Effector memory CD4-positive, alpha-beta T cell (primary cell): Measurements from ENCODE around the gene CCDC6.
"Not testable (repeated sequence)": the region's sequence is repeated elsewhere in the genome, so short reads cannot be mapped to it uniquely, and the experiment has no call there.

ENCODE experiments used
- DNase-seq, 3 donors: peaks; one replicate each; pipeline ENCODE4 v3.0.0-alpha.2; 2020
- H3K27ac ChIP-seq: 2 replicates; pipeline ENCODE4 v1.7.0; 2013; ENCODE audit warnings: mild to moderate bottlenecking, low read length, moderate library complexity; ENCODE audit not compliant: insufficient read depth, poor library complexity, severe bottlenecking
- H3K27me3 ChIP-seq: replicated peaks from 2 replicates; pipeline ENCODE4 v1.7.0; 2013; ENCODE audit warnings: mild to moderate bottlenecking, low read length; ENCODE audit not compliant: insufficient read depth, control insufficient read depth, poor library complexity, severe bottlenecking
- H3K36me3 ChIP-seq: 2 replicates; pipeline ENCODE4 v1.7.0; 2013; ENCODE audit warnings: mild to moderate bottlenecking, low read length, moderate library complexity; ENCODE audit not compliant: control insufficient read depth, insufficient read depth
- H3K4me1 ChIP-seq: 2 replicates; pipeline ENCODE4 v1.7.0; 2013; ENCODE audit warnings: low read length, mild to moderate bottlenecking; ENCODE audit not compliant: control insufficient read depth, insufficient read depth, poor library complexity, severe bottlenecking
- H3K4me3 ChIP-seq: 2 replicates; pipeline ENCODE4 v1.7.0; 2013; ENCODE audit warnings: low read length, low read depth, mild to moderate bottlenecking; ENCODE audit not compliant: insufficient read depth, poor library complexity, severe bottlenecking
- H3K9me3 ChIP-seq: 2 replicates; pipeline ENCODE4 v1.7.0; 2013; ENCODE audit warnings: mild to moderate bottlenecking, low read length, moderate library complexity; ENCODE audit not compliant: control insufficient read depth

Gene CCDC6

DNA sequence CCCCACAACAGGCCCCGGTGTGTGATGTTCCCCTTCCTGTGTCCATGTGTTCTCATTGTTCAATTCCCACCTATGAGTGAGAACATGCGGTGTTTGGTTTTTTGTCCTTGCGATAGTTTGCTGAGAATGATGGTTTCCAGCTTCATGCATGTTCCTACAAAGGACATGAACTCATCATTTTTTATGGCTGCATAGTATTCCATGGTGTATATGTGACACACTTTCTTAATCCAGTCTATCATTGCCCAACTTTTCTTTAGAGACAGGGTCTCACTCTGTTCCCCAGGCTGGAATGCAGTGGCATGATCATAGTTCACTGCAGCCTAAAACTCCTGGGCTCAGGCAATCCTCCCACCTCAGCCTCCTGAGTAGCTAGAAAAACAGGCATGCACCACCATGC lies 120.9 kb downstream of the CCDC6 start:
- not testable (repeated sequence) for DNase-seq, H3K27ac ChIP-seq, H3K9me3 ChIP-seq, H3K4me1 ChIP-seq, H3K36me3 ChIP-seq, H3K4me3 ChIP-seq, H3K27me3 ChIP-seq

- no peak for DNase-seq
- Histone ChIP-seq H3K27ac (no peak overlapping the region), H3K4me3 (no peak overlapping the region), H3K9me3 (no peaks in the 10 kb centered on the region), H3K4me1 (no peaks in the 10 kb centered on the region), H3K27me3 (no peaks in the 10 kb centered on the region), H3K36me3 (no peaks in the 10 kb centered on the region)
These were observed 124.8 kb downstream of the CCDC6 start for GRCh38 chr10:59781511-59781910.

DNA sequence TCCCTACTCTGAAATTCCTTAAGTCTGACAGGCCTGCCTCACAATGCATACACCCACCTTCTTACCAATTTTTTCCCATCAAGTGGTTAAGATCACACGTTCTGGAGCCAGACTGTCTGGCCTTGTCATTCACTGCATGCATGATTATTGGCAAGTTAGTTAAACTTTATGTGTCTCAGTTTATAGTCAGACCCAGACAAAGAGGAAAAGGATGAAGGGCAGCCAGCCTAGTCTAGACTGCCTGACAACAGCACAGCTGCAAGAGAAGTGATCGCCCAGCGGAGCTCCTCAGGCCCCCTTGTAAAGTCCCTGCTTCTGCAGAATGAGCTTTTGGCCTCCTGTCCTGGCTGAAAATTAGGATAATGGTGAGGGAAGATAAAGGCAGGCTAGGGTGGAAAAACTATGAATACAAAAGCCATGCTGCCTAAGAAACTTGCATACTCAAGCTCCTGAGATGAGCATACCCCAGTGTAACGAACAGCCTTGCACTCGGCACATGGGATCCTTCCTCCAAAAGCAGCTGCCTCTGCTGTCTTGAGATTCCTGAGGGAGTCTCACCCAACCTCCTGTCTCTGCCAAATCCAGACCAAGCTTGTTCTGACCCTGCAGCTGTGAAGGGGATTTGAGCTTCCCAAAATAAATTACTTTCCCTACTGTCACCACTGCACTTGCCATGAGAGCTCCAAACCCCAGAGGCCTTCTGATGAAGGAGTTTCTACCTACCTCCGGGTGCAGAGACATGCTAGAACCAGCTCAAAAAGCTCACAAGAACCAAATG lies 126.4 kb downstream of the CCDC6 start:
- H3K36me3 ChIP-seq: no peaks in the 10 kb centered on the region
- no peak overlapping the region for H3K27ac ChIP-seq
- no peaks in the 10 kb centered on the region for H3K4me1 ChIP-seq
- no peak overlapping the region for H3K4me3 ChIP-seq
- H3K27me3 ChIP-seq: no peaks in the 10 kb centered on the region
- no peaks in the 10 kb centered on the region for H3K9me3 ChIP-seq
- no peak for DNase-seq

DNA sequence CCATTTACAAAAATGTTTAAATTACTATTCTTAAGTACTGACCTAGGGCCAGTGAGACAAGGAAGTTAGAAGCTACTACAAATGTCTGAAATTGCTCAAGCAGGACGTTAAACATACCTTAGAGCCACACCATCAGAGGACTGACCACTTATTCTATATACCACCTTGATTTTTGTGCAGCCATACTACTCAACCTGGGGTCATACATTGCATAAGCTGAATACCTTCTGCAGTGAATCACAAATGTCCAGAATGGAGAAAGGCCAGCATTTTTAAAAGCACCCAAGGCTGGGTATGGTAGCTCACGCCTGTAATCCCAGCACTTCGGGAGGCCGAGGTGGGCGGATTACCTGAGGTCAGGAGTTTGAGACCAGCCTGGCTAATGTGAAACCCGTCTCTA lies 131.9 kb downstream of the CCDC6 start:
- Histone ChIP-seq H3K27ac (no peak overlapping the region), H3K4me1 (no peaks in the 10 kb centered on the region), H3K36me3 (no peaks in the 10 kb centered on the region), H3K9me3 (no peaks in the 10 kb centered on the region), H3K27me3 (no peaks in the 10 kb centered on the region), H3K4me3 (no peak overlapping the region)
- DNase-seq: no peak

- no peaks in the 10 kb centered on the region for H3K9me3 ChIP-seq
- no peak for DNase-seq
- no peak overlapping the region for H3K4me3 ChIP-seq
These were observed 133.3 kb downstream of the CCDC6 start for GRCh38 chr10:59773088-59773487.

DNA sequence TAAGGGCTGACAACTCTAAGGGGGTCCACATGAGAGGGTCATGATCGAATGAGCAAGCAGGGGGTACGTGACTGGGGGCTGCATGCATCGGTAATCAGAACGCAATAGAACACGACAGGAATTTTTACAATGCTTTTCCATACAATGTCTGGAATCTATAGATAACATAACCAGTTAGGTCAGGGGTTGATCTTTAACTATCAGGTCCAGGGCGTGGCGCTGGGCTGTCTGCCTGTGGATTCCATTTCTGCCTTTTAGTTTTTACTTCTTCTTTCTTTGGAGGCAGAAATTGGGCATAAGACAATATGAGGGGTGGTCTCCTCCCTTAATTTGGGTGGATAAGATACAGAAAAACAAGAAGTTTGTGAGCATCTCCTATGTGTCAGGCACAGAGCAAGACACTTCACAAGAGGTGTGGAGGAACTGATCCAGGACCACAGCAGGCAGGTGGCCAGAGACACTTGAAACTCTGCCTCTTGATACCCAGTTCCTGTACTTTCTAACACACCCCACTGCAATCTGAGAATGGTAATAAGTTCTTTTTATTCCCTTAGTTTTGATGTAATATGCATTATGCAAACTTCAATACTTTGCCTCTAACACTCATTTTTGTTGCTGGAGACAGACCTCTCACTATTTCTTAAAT lies 135.1 kb downstream of the CCDC6 start:
- Histone ChIP-seq H3K27me3 (no peaks in the 10 kb centered on the region), H3K36me3 (no peaks in the 10 kb centered on the region), H3K4me3 (no peak overlapping the region), H3K4me1 (no peaks in the 10 kb centered on the region), H3K27ac (no peak overlapping the region), H3K9me3 (no peaks in the 10 kb centered on the region)
- DNase-seq: no peak

More at GRCh38 chr10:59773088-59773487, 133.3 kb downstream of the CCDC6 start:
- H3K27me3 ChIP-seq: no peaks in the 10 kb centered on the region
- H3K27ac ChIP-seq: no peak overlapping the region
- no peaks in the 10 kb centered on the region for H3K4me1 ChIP-seq
- no peaks in the 10 kb centered on the region for H3K36me3 ChIP-seq

GRCh38 chr10:59770689-59771088 lies 135.7 kb downstream of the CCDC6 start:
- no peaks in the 10 kb centered on the region for H3K27me3 ChIP-seq
- H3K4me3 ChIP-seq: no peak overlapping the region
- DNase-seq: no peak
- no peak overlapping the region for H3K27ac ChIP-seq
- no peaks in the 10 kb centered on the region for H3K9me3 ChIP-seq
- no peaks in the 10 kb centered on the region for H3K4me1 ChIP-seq
- H3K36me3 ChIP-seq: no peaks in the 10 kb centered on the region

- no peak for DNase-seq
- H3K9me3 ChIP-seq: no peaks in the 10 kb centered on the region
- H3K36me3 ChIP-seq: no peaks in the 10 kb centered on the region
- no peak overlapping the region for H3K27ac ChIP-seq
- H3K4me3 ChIP-seq: no peak overlapping the region
- no peaks in the 10 kb centered on the region for H3K27me3 ChIP-seq
- H3K4me1 ChIP-seq: no peaks in the 10 kb centered on the region
These were observed 143.9 kb downstream of the CCDC6 start for GRCh38 chr10:59762505-59762904.

DNA sequence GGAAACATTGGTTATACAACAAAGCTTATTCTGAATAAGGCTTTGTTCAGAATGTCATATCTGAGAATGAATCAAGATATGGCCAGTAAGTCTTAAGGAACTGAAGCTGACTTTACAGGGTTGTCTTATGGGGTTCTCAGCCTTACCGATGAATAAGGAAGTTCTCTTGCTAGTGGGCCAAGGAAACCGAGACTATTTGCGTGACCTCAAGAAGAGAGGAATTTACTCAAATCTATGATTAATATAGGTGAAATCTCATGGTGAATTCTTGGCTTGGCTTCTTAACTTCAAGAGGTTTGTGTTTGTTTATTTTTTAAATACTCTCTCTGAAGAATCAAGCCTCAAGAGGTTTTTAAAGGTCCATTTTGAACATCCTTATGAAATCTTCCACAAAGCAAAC lies 148.4 kb downstream of the CCDC6 start:
- no peaks in the 10 kb centered on the region for H3K27me3 ChIP-seq
- H3K36me3 ChIP-seq: no peaks in the 10 kb centered on the region
- no peaks in the 10 kb centered on the region for H3K9me3 ChIP-seq
- no peaks in the 10 kb centered on the region for H3K4me1 ChIP-seq
- DNase-seq: no peak
- H3K4me3 ChIP-seq: no peak overlapping the region
- H3K27ac ChIP-seq: no peak overlapping the region

DNA sequence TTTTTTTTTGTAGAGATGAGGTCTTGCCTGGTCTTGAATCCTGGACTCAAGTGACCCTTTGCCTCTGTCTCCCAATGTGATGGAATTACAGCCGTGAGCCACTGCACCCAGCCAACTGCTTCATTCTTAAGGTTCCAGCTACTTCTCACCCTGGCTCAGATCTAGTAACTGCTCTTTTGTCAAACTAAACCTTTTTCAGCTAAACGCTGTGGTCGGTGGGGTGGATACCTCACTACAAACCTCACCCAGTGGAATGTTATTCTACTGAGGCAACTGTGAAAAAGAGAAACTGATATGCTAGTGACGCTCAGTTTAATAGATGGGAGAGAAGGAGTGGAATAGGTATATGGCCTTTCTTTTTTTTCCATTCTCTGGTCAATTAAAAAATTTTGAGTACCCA lies 151.4 kb downstream of the CCDC6 start:
- H3K27ac ChIP-seq: no peak overlapping the region
- no peaks in the 10 kb centered on the region for H3K4me1 ChIP-seq
- H3K4me3 ChIP-seq: no peak overlapping the region
- H3K27me3 ChIP-seq: no peaks in the 10 kb centered on the region
- no peaks in the 10 kb centered on the region for H3K36me3 ChIP-seq
- no peak for DNase-seq
- no peaks in the 10 kb centered on the region for H3K9me3 ChIP-seq
